Nasal cavity respiratory epithelium epithelial cell of viscerocranial mucosa (primary cell): ENCODE measurements around the gene PCP4L1. TPM values are rescaled to one million over a fixed set of nuclear protein-coding genes. Genes with fewer than 3 reads are reported as not detected.

ENCODE experiments used
- total RNA-seq: library from RNA; depleted of rRNA; stranded (reverse); fragments of >200 nt; gene quantifications from 2 replicates; pipeline ENCODE4 v1.2.3, GENCODE V29; 2014

PCP4L1 gene
- under 0.01 and 6.0 TPM in 2 replicates for total RNA-seq

GRCh38 chr1:161258439-161259344 is at the start of gene PCP4L1:
TSS of gene PCP4L1 (plus strand) at chr1:161258745. CDS start at chr1:161258975, 230 bp downstream.

GRCh38 chr1:161215076-161215475 is 43.5 kb upstream of the PCP4L1 start, which contains the start of gene FCER1G:
TSS of gene FCER1G (plus strand) at chr1:161215295. CDS start at chr1:161215322, 27 bp downstream.

GRCh38 chr1:161225534-161226319 is 32.8 kb upstream of the PCP4L1 start, which contains the start of gene TOMM40L:
TSS of gene TOMM40L (plus strand) at chr1:161226060. CDS start at chr1:161226490, 430 bp downstream.

GRCh38 chr1:161238039-161238473 is 20.5 kb upstream of the PCP4L1 start, which contains the start of gene NR1I3:
TSS of gene NR1I3 (minus strand) at chr1:161238203. CDS start at chr1:161236565, 1,638 bp downstream.

GRCh38 chr1:161309868-161310267 is 51.3 kb downstream of the PCP4L1 start, which contains the start of gene MPZ:
TSS of gene MPZ (minus strand) at chr1:161309968. CDS start at chr1:161309905, 63 bp downstream.

GRCh38 chr1:161314201-161314981 is 55.8 kb downstream of the PCP4L1 start, which contains the start of gene SDHC:
TSS of gene SDHC (plus strand) at chr1:161314381. CDS start at chr1:161314406, 25 bp downstream.

Other genes with a start within 250 kb of the PCP4L1 start
- gene F11R, start 237.6 kb upstream of the PCP4L1 start, total RNA-seq = 210 and 292 TPM in 2 replicates
- gene TSTD1, start 219.8 kb upstream of the PCP4L1 start, total RNA-seq = 38.3 and 78.6 TPM in 2 replicates
- gene USF1, start 212.8 kb upstream of the PCP4L1 start, total RNA-seq = 47.0 and 60.1 TPM in 2 replicates
- 0.43 and 0.68 TPM in 2 replicates for gene ARHGAP30, start 188.9 kb upstream of the PCP4L1 start, total RNA-seq
- 81.0 and 91.3 TPM in 2 replicates for gene NECTIN4, start 169.2 kb upstream of the PCP4L1 start, total RNA-seq
- 1.1 and 1.4 TPM in 2 replicates for gene KLHDC9, start 160.4 kb upstream of the PCP4L1 start, total RNA-seq
- 88.4 and 180 TPM in 2 replicates for gene PFDN2, start 140.7 kb upstream of the PCP4L1 start, total RNA-seq
- 30.2 and 45.1 TPM in 2 replicates for gene NIT1, start 140.6 kb upstream of the PCP4L1 start, total RNA-seq
- 30.1 and 37.2 TPM in 2 replicates for gene DEDD, start 126.1 kb upstream of the PCP4L1 start, total RNA-seq
- gene UFC1, start 104.8 kb upstream of the PCP4L1 start, total RNA-seq = 56.7 and 63.3 TPM in 2 replicates
- 6.8 and 10.6 TPM in 2 replicates for gene USP21, start 99.2 kb upstream of the PCP4L1 start, total RNA-seq
- 7.0 and 11.6 TPM in 2 replicates for gene PPOX, start 92.3 kb upstream of the PCP4L1 start, total RNA-seq
- gene B4GALT3, start 81.2 kb upstream of the PCP4L1 start, total RNA-seq = 16.1 and 30.6 TPM in 2 replicates
- under 0.01 TPM in 2 replicates for gene ADAMTS4, start 59.7 kb upstream of the PCP4L1 start, total RNA-seq
- gene NDUFS2, start 56.4 kb upstream of the PCP4L1 start, total RNA-seq = 115 and 136 TPM in 2 replicates
- gene FCER1G, start 43.5 kb upstream of the PCP4L1 start, total RNA-seq = 0.34 TPM in 1 of 2 replicates, not detected in the other
- not detected in 2 replicates for gene APOA2, start 35.1 kb upstream of the PCP4L1 start, total RNA-seq
- gene TOMM40L, start 32.7 kb upstream of the PCP4L1 start, total RNA-seq = 10.9 and 11.7 TPM in 2 replicates
- gene NR1I3, start 20.5 kb upstream of the PCP4L1 start, total RNA-seq = not detected in 2 replicates
- under 0.01 and 0.07 TPM in 2 replicates for gene MPZ, start 51.2 kb downstream of the PCP4L1 start, total RNA-seq
- gene SDHC, start 55.6 kb downstream of the PCP4L1 start, total RNA-seq = 17.7 and 19.8 TPM in 2 replicates
- not detected in 2 replicates for gene CFAP126, start 109.1 kb downstream of the PCP4L1 start, total RNA-seq
- not detected in 2 replicates for gene FCGR2A, start 246.7 kb downstream of the PCP4L1 start, total RNA-seq